ENCODE data around the gene ALDH7A1.

ALDH7A1 gene

GRCh38 chr5:126599499-126599898, 4.5 kb upstream of the ALDH7A1 start:
- Histone ChIP-seq H3K4me1 (ENCODE audit: insufficient read depth, low read length, severe bottlenecking) (peaks cover 11% of the 10 kb centered on the region), H3K4me3 (ENCODE audit: low read depth, low read length, poor library complexity, severe bottlenecking) (no peak overlapping the region), H2AFZ (ENCODE audit: low read length) (no peak overlapping the region), H3K27ac (ENCODE audit: low read depth, low read length, poor library complexity, severe bottlenecking) (no peak overlapping the region), H4K20me1 (ENCODE audit: insufficient read depth, low read length) (no peaks in the 10 kb centered on the region), H3K9ac (ENCODE audit: low read length) (no peak overlapping the region), H3K27me3 (ENCODE audit: insufficient read depth, low read length) (no peaks in the 10 kb centered on the region), H3K9me3 (ENCODE audit: low read length) (no peaks in the 10 kb centered on the region), H3K9me2 (ENCODE audit: low read depth, low read length) (no peaks in the 10 kb centered on the region), H3K4me2 (ENCODE audit: low read length) (no peak overlapping the region), H3K79me2 (ENCODE audit: insufficient read depth, low read length) (peaks cover 30% of the 10 kb centered on the region), H3K36me3 (ENCODE audit: insufficient read depth, low read length) (peaks cover 13% of the 10 kb centered on the region; the same call in 1 of the 2 replicates), H3F3A (ENCODE audit: insufficient read depth, low read length) (no peaks in the 10 kb centered on the region)
- TF ChIP-seq CTCF (IDR thresholded peaks at IDR 0.05; ENCODE audit: low read length) = no peak
- TF ChIP-seq EZH2 (IDR thresholded peaks at IDR 0.05; ENCODE audit: borderline replicate concordance, low read length) = no peak

GRCh38 chr5:126597156-126597555, 2.1 kb upstream of the ALDH7A1 start:
- Histone ChIP-seq H3K9ac (ENCODE audit: low read length) (no peak overlapping the region), H3K4me2 (ENCODE audit: low read length) (no peak overlapping the region), H3K79me2 (ENCODE audit: insufficient read depth, low read length) (peaks cover 10% of the 10 kb centered on the region), H3K9me3 (ENCODE audit: low read length) (no peaks in the 10 kb centered on the region), H3K27ac (ENCODE audit: low read depth, low read length, poor library complexity, severe bottlenecking) (no peak overlapping the region), H3K9me2 (ENCODE audit: low read depth, low read length) (no peaks in the 10 kb centered on the region), H2AFZ (ENCODE audit: low read length) (no peak overlapping the region), H4K20me1 (ENCODE audit: insufficient read depth, low read length) (no peaks in the 10 kb centered on the region), H3K36me3 (ENCODE audit: insufficient read depth, low read length) (no peaks in the 10 kb centered on the region), H3K27me3 (ENCODE audit: insufficient read depth, low read length) (no peaks in the 10 kb centered on the region), H3F3A (ENCODE audit: insufficient read depth, low read length) (no peaks in the 10 kb centered on the region), H3K4me3 (ENCODE audit: low read depth, low read length, poor library complexity, severe bottlenecking) (no peak overlapping the region), H3K4me1 (ENCODE audit: insufficient read depth, low read length, severe bottlenecking) (peaks cover 7% of the 10 kb centered on the region)
- no peak for TF ChIP-seq CTCF (IDR thresholded peaks at IDR 0.05; ENCODE audit: low read length)
- no peak for TF ChIP-seq EZH2 (IDR thresholded peaks at IDR 0.05; ENCODE audit: borderline replicate concordance, low read length)

- no peak overlapping the region for H3K4me3 ChIP-seq (ENCODE audit: low read depth, low read length, poor library complexity, severe bottlenecking)
- H4K20me1 ChIP-seq (ENCODE audit: insufficient read depth, low read length) = no peaks in the 10 kb centered on the region
- TF ChIP-seq CTCF (IDR thresholded peaks at IDR 0.05; ENCODE audit: low read length) (no peak), EZH2 (IDR thresholded peaks at IDR 0.05; ENCODE audit: borderline replicate concordance, low read length) (no peak)
- H3K9me2 ChIP-seq (ENCODE audit: low read depth, low read length) = no peaks in the 10 kb centered on the region
- no peaks in the 10 kb centered on the region for H3F3A ChIP-seq (ENCODE audit: insufficient read depth, low read length)
- H3K27me3 ChIP-seq (ENCODE audit: insufficient read depth, low read length) = no peaks in the 10 kb centered on the region
- no peaks in the 10 kb centered on the region for H3K4me1 ChIP-seq (ENCODE audit: insufficient read depth, low read length, severe bottlenecking)
- H3K27ac ChIP-seq (ENCODE audit: low read depth, low read length, poor library complexity, severe bottlenecking) = no peak overlapping the region
- H2AFZ ChIP-seq (ENCODE audit: low read length) = no peak overlapping the region
- no peak overlapping the region for H3K4me2 ChIP-seq (ENCODE audit: low read length)
- H3K79me2 ChIP-seq (ENCODE audit: insufficient read depth, low read length) = no peaks in the 10 kb centered on the region
- H3K9ac ChIP-seq (ENCODE audit: low read length) = no peak overlapping the region
- H3K9me3 ChIP-seq (ENCODE audit: low read length) = no peaks in the 10 kb centered on the region
- H3K36me3 ChIP-seq (ENCODE audit: insufficient read depth, low read length) = no peaks in the 10 kb centered on the region
Observed at GRCh38 chr5:126595486-126596083, 566 bp upstream of the ALDH7A1 start.

All from OCI-LY1 (cell line).